Measurements from ENCODE around the gene GAB2.

DNA sequence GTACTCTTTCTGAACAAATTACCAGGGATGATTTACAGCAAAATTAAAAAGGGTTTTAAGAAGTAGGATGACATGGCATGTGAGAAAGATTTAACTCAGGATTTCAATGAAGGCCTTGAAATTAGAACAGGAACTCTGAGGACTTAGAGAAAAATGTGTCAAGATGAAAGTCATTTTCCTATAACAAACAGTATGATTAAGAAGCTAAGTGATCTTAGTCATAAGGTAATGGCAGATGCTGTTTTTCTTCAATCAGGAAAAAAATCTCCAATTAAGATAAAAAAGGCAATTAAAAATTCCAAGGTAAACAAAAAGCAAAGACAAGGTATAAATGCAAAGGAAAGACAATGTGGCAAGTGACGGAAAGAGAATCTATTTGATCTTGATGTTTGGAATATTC, 73.5 kb downstream of the GAB2 start:
- TF ChIP-seq CTCF (conservative IDR thresholded peaks at IDR 0.05) (no peak), ZFX (IDR thresholded peaks at IDR 0.05) (no peak)
